PC-3 (cell line): ENCODE measurements around the gene PRIM2.
"Not testable (repeated sequence)": the region's sequence is repeated elsewhere in the genome, so short reads cannot be mapped to it uniquely, and the experiment has no call there.

Experiments used
- CTCF ChIP-seq: fragments of 300-600 bp; sonication (generic); conservative IDR thresholded peaks from 2 replicates; pipeline ENCODE4 v1.5.1; 2017; ENCODE audit warnings: antibody characterized with exemption, low read depth, mild to moderate bottlenecking, low read length
- EZH2 ChIP-seq: fragments of 300-600 bp; sonication (generic); IDR thresholded peaks from one replicate; pipeline ENCODE4 v1.6.1; 2017; ENCODE audit warnings: antibody characterized with exemption, mild to moderate bottlenecking, low read length; ENCODE audit not compliant: unreplicated experiment

GRCh38 chr6:57671237-57671636 is 353.8 kb downstream of the PRIM2 start:
- TF ChIP-seq CTCF, EZH2: not testable (repeated sequence)
